MM.1S (cell line): ENCODE measurements around the gene SPHK1.
A peak's percentile ranks its signal among the peaks of the same experiment; 100 is the strongest.

Experiments
- DNase-seq: peaks from one replicate; pipeline ENCODE4 v3.0.0-alpha.2; 2015
- H2AFZ ChIP-seq: fragments of 300-600 bp; sonication (generic); 2 replicates; pipeline ENCODE4 v1.6.0; 2016; ENCODE audit warnings: antibody characterized with exemption, low read length
- H3F3A ChIP-seq: fragments of 300-600 bp; sonication (generic); 2 replicates; pipeline ENCODE4 v1.6.1; 2016; ENCODE audit warnings: mild to moderate bottlenecking, antibody characterized with exemption, low read length, moderate library complexity, mixed read lengths; ENCODE audit not compliant: insufficient read depth
- H3K27ac ChIP-seq: fragments of 300-600 bp; sonication (generic); 2 replicates; pipeline ENCODE4 v1.5.1; 2016; ENCODE audit warnings: mild to moderate bottlenecking, low read length
- H3K27me3 ChIP-seq: fragments of 300-600 bp; sonication (generic); replicated peaks from 2 replicates; pipeline ENCODE4 v1.6.0; 2016; ENCODE audit warnings: low read length; ENCODE audit not compliant: insufficient read depth
- H3K36me3 ChIP-seq: fragments of 300-600 bp; sonication (generic); replicated peaks from 2 replicates; pipeline ENCODE4 v1.6.1; 2016; ENCODE audit warnings: mild to moderate bottlenecking, low read length, mixed read lengths; ENCODE audit not compliant: insufficient read depth
- H3K4me1 ChIP-seq: fragments of 300-600 bp; sonication (generic); 2 replicates; pipeline ENCODE4 v1.6.1; 2016; ENCODE audit warnings: low read length, mixed read lengths
- H3K4me2 ChIP-seq: fragments of 300-600 bp; sonication (generic); 2 replicates; pipeline ENCODE4 v1.6.0; 2016; ENCODE audit warnings: low read depth, low read length
- H3K4me3 ChIP-seq: fragments of 300-600 bp; sonication (generic); 2 replicates; pipeline ENCODE4 v1.5.1; 2016; ENCODE audit warnings: low read length, mixed read lengths
- H3K79me2 ChIP-seq: fragments of 300-600 bp; sonication (generic); 2 replicates; pipeline ENCODE4 v1.6.1; 2016; ENCODE audit warnings: mixed run types, low read length, mixed read lengths
- H3K9ac ChIP-seq: fragments of 300-600 bp; sonication (generic); 2 replicates; pipeline ENCODE4 v1.6.1; 2016; ENCODE audit warnings: low read length, mixed read lengths
- H3K9me2 ChIP-seq: fragments of 300-600 bp; sonication (generic); replicated peaks from 2 replicates; pipeline ENCODE4 v1.6.1; 2016; ENCODE audit warnings: mild to moderate bottlenecking, low read length, mixed read lengths; ENCODE audit not compliant: insufficient read depth
- H3K9me3 ChIP-seq: fragments of 300-600 bp; sonication (generic); replicated peaks from 2 replicates; pipeline ENCODE4 v1.6.1; 2016; ENCODE audit warnings: mild to moderate bottlenecking, low read length, mixed read lengths; ENCODE audit not compliant: insufficient read depth
- H4K20me1 ChIP-seq: fragments of 300-600 bp; sonication (generic); 2 replicates; pipeline ENCODE4 v1.6.1; 2016; ENCODE audit warnings: mild to moderate bottlenecking, low read length, moderate library complexity, mixed read lengths; ENCODE audit not compliant: insufficient read depth
- CTCF ChIP-seq: fragments of 300-600 bp; sonication (generic); IDR thresholded peaks from 2 replicates; pipeline ENCODE4 v1.5.1; 2016; ENCODE audit warnings: antibody characterized with exemption, low read length, mixed read lengths
- EZH2 ChIP-seq: fragments of 300-600 bp; sonication (generic); optimal IDR thresholded peaks from 2 replicates; pipeline ENCODE3; 2017; ENCODE audit warnings: low read depth, mild to moderate bottlenecking, antibody characterized with exemption, low read length, mixed read lengths
- EZH2phosphoT487 ChIP-seq: fragments of 300-600 bp; sonication (generic); IDR thresholded peaks from 2 replicates; pipeline ENCODE4 v1.6.1; 2018; ENCODE audit warnings: antibody characterized with exemption, low read length

Gene SPHK1

GRCh38 chr17:76431509-76431908 lies 47.1 kb downstream of the SPHK1 start:
- Histone ChIP-seq H2AFZ (no peak overlapping the region), H3K9me2 (no peaks in the 10 kb centered on the region), H3F3A (no peaks in the 10 kb centered on the region), H3K27ac (no peak overlapping the region), H3K4me1 (no peaks in the 10 kb centered on the region), H3K9me3 (no peaks in the 10 kb centered on the region), H3K4me2 (no peak overlapping the region), H3K36me3 (no peaks in the 10 kb centered on the region), H3K79me2 (peaks cover 85% of the 10 kb centered on the region), H3K4me3 (no peak overlapping the region), H4K20me1 (peaks cover 5% of the 10 kb centered on the region; the same call in 1 of the 2 replicates), H3K27me3 (no peaks in the 10 kb centered on the region), H3K9ac (no peak overlapping the region)
- DNase-seq = no peak
- no peak for TF ChIP-seq EZH2
- TF ChIP-seq EZH2phosphoT487 = no peak
- no peak for TF ChIP-seq CTCF

GRCh38 chr17:76432004-76432403 lies 47.6 kb downstream of the SPHK1 start:
- no peaks in the 10 kb centered on the region for H3K4me1 ChIP-seq
- no peaks in the 10 kb centered on the region for H3F3A ChIP-seq

GRCh38 chr17:76432712-76433336 lies 48.4 kb downstream of the SPHK1 start:
- no peaks in the 10 kb centered on the region for H3K36me3 ChIP-seq
- H3K27me3 ChIP-seq = no peaks in the 10 kb centered on the region
- H3F3A ChIP-seq = no peaks in the 10 kb centered on the region
- H3K9ac ChIP-seq = no peak overlapping the region
- H3K79me2 ChIP-seq = peaks cover 85% of the 10 kb centered on the region
- no peak overlapping the region for H3K27ac ChIP-seq
- peak; percentile 51 for TF ChIP-seq CTCF
- TF ChIP-seq EZH2phosphoT487 = no peak
- no peak for TF ChIP-seq EZH2
- H4K20me1 ChIP-seq = peaks cover 5% of the 10 kb centered on the region; the same call in 1 of the 2 replicates
- no peak for DNase-seq
- H3K4me2 ChIP-seq = no peak overlapping the region
- no peak overlapping the region for H2AFZ ChIP-seq
- no peaks in the 10 kb centered on the region for H3K4me1 ChIP-seq
- no peaks in the 10 kb centered on the region for H3K9me3 ChIP-seq
- H3K4me3 ChIP-seq = no peak overlapping the region
- H3K9me2 ChIP-seq = no peaks in the 10 kb centered on the region

More at GRCh38 chr17:76432004-76432403, 47.6 kb downstream of the SPHK1 start:
- H3K4me2 ChIP-seq = no peak overlapping the region
- H2AFZ ChIP-seq = no peak overlapping the region
- no peak overlapping the region for H3K9ac ChIP-seq
- no peaks in the 10 kb centered on the region for H3K9me3 ChIP-seq
- DNase-seq = no peak
- no peak overlapping the region for H3K4me3 ChIP-seq
- H3K9me2 ChIP-seq = no peaks in the 10 kb centered on the region
- H3K79me2 ChIP-seq = peaks cover 84% of the 10 kb centered on the region
- TF ChIP-seq CTCF (no peak), EZH2 (no peak), EZH2phosphoT487 (no peak)
- no peaks in the 10 kb centered on the region for H3K36me3 ChIP-seq
- H3K27ac ChIP-seq = no peak overlapping the region
- peaks cover 5% of the 10 kb centered on the region; the same call in 1 of the 2 replicates for H4K20me1 ChIP-seq
- H3K27me3 ChIP-seq = no peaks in the 10 kb centered on the region
